ENCODE results near the gene MACROD2.
"Not testable (repeated sequence)": the region's sequence is repeated elsewhere in the genome, so short reads cannot be mapped to it uniquely, and the experiment has no call there.

The MACROD2 gene

DNA sequence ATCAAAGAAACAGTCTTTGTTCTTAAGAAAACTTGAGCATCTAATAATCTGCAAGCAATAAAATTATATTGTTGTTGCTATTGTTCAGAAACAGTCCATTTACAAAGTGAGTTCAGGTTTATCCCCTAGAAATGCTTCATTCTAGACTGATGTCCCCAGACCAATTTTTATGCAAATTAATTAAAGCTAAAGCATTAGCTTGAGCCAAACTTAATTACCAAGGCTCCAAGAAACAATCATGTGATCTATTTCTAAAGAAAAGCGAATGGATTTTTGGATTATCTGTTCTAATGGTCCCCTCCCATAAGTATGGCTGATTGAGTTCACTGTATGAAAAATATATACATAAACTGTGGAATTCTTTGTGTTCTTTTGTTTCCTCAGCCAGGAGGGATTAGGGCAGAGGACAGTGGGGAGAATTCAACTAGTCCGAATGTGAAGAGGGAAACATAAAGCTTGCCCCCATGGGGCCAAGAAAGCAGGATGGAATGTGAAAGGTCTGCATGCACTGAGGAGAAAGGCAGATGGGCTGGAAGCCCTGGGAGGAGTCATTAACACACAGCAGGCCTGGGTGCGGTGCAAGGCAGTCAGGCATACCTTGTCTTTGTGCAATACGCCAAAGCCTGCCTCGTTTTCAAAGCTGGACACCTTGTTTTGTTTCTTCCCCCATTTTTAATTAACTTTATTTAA lies 1980.9 kb downstream of the MACROD2 start:
- no peak for DNase-seq (ENCODE audit: extremely low spot score)
- POLR2A ChIA-PET: no interaction called here
- TF ChIP-seq, protein P1, sequence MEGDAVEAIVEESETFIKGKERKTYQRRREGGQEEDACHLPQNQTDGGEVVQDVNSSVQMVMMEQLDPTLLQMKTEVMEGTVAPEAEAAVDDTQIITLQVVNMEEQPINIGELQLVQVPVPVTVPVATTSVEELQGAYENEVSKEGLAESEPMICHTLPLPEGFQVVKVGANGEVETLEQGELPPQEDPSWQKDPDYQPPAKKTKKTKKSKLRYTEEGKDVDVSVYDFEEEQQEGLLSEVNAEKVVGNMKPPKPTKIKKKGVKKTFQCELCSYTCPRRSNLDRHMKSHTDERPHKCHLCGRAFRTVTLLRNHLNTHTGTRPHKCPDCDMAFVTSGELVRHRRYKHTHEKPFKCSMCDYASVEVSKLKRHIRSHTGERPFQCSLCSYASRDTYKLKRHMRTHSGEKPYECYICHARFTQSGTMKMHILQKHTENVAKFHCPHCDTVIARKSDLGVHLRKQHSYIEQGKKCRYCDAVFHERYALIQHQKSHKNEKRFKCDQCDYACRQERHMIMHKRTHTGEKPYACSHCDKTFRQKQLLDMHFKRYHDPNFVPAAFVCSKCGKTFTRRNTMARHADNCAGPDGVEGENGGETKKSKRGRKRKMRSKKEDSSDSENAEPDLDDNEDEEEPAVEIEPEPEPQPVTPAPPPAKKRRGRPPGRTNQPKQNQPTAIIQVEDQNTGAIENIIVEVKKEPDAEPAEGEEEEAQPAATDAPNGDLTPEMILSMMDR (IDR thresholded peaks at IDR 0.05; ENCODE audit: control extremely low read depth, extremely low read depth, low read depth, missing control alignments): no peak
- CTCF ChIA-PET: no interaction called here

DNA sequence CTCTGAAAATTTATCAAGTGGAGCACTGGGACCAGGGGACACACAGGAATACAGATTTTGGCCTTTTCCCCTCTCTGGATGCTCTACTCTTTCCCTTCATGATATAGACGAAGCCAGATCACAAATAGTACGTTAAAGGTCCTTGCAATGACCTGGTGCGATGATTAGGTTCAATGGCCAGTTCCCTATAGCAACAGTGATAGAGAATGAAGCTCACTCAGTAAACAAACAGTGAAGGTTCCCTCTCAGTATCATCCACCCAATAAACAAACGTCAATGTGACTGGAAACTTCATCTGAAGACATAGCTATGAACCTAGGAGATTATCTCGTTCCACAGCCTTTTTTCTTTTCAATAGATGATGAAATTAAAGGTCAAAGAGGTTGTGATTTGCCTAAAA lies 1981.7 kb downstream of the MACROD2 start:
- POLR2A ChIA-PET: no interaction called here
- TF ChIP-seq, protein P1 (IDR thresholded peaks at IDR 0.05; ENCODE audit: control extremely low read depth, extremely low read depth, low read depth, missing control alignments): no peak
- no peak for DNase-seq (ENCODE audit: extremely low spot score)
- CTCF ChIA-PET: no interaction called here

DNA sequence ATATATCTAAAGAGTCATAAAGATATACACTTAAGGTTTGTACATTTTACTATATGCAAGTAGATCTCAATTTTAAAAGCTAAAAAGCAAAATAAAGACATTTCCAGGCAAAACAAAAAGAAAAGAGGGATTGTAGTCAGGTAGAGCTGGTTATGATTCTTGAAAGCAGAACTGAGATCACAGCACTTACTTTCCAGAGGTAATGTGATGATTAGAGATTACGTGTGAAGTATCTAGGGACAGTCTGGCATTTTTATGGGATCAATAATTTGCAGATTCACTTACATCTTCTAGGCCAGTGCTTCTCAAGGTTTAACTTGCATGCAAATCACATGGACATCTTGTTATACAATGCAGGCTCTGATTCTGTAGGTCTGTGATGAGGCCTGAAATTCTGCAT lies 1982.4 kb downstream of the MACROD2 start:
- TF ChIP-seq, protein P1 (IDR thresholded peaks at IDR 0.05; ENCODE audit: control extremely low read depth, extremely low read depth, low read depth, missing control alignments): no peak
- ChIA-PET CTCF (no interaction called here), POLR2A (no interaction called here)
- no peak for DNase-seq (ENCODE audit: extremely low spot score)

DNA sequence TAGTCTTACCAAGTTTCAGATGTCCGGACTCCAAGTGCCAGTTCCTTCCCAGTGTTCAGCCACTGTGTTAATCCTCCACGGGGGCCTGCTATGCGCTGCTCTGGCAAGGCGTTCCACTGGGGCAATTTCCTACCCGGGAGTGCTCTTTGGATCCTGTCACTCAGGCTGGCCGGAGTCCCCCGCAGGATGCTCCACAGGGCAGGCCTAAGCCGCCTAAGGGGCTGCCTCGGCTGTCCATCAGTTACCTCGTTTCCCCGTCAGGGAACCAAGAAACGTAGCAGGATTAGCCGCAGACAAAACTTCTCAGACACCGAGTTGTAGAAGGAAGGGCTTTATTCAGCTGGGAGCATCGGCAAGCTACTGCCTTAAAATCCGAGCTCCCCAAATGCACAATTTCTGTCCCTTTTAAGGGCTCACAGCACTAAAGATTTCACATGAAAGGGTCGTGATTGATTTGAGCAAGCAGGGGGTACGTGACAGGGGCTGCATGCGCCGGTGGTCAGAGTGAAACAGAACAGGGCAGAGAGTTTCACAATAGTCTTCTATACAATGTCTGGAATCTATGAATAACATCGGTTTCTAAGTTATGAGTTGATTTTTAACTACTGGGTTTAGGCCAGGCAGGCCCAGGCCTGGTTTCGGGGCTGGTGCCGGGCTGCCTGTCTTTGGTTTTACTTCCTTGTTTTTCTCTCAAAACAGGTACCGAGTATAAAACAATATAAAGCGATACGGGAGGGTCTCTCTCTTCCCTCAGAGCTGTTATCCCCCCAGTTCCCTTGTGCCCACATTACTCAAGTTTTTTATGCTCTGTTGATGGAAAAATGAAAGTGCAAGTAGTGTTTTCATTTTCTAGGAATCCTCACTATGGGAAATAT lies 1990.4 kb downstream of the MACROD2 start:
- POLR2A ChIA-PET; CTCF ChIA-PET; DNase-seq (ENCODE audit: extremely low spot score): not testable (repeated sequence)

DNA sequence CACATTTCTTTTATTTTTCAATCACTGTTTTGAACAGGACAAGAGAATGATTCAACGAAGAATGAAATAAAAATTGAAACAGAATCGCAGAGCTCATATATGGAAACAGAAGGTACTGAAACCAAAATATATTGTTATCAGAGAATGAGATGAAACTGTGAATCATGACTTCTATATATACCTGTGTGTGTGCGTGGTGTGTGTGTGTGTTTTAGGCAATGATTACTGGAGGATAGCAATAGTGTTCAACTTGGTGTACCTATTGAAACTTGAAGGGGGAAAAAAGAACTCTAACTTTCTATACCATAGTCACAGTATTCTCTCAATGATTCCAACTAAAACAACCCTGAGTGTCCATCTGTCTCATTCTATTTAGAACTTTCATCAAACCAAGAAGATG lies 1991.4 kb downstream of the MACROD2 start:
- TF ChIP-seq, protein P1 (IDR thresholded peaks at IDR 0.05; ENCODE audit: control extremely low read depth, extremely low read depth, low read depth, missing control alignments): no peak
- POLR2A ChIA-PET: no interaction called here
- CTCF ChIA-PET: no interaction called here
- peak; percentile 24 for DNase-seq (ENCODE audit: extremely low spot score)

DNA sequence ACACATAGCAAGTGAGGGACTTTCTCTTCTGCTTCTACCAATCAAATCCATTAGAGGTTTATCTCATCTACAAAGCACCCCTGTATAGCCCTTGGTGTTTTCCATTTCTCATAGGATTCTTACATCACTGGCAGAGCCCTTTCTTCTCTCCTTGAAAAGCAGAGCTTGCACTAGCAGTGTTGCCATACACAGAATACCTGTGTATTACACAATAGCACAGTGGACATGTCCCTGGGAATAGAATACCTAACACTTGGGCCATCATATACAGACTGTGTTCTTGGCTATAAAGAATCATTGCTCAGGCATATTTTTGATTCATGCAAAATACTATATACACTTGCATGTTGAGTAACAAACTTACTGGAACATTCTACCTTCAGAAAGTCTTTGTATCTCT lies 1996.0 kb downstream of the MACROD2 start:
- TF ChIP-seq, protein P1 (IDR thresholded peaks at IDR 0.05; ENCODE audit: control extremely low read depth, extremely low read depth, low read depth, missing control alignments): no peak
- POLR2A ChIA-PET: no interaction called here
- DNase-seq (ENCODE audit: extremely low spot score): no peak
- CTCF ChIA-PET: no interaction called here

DNA sequence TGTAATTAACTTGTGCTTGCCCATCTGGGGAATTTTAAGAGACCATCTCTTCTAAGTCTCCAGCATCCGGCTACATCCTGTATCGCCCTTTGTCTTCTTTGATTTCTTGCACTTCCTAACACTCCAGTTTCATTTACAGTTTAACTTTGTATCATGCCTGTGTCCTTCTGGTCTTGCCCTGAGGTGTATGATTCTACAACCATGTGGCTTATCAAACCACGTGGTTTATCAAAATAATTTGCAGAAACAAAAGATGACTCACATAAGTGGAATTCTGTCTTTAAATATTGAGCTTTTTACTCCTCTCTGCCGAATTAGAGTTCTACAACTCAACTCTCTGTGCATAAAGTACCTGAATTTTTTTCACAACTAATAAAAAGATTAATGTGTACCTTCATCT lies 1997.2 kb downstream of the MACROD2 start:
- ChIA-PET CTCF (no interaction called here), POLR2A (no interaction called here)
- TF ChIP-seq, protein P1 (IDR thresholded peaks at IDR 0.05; ENCODE audit: control extremely low read depth, extremely low read depth, low read depth, missing control alignments): no peak
- no peak for DNase-seq (ENCODE audit: extremely low spot score)
